Activated T-cell treated with anti-CD3 and anti-CD28 coated beads, Interleukin-2, amount 50 U/mL, for 4 hours (primary cell): ENCODE results near the gene SLC9A8. TPM values are rescaled to one million over a fixed set of nuclear protein-coding genes. Genes with fewer than 3 reads are reported as not detected.
"Not testable (repeated sequence)": the region's sequence is repeated elsewhere in the genome, so short reads cannot be mapped to it uniquely, and the experiment has no call there.

Experiments
- ATAC-seq, 2 donors: fragments of 200-7000 bp; cut with Tn5 transposase; one replicate each; pipeline ENCODE4 v1.10.0; 2021
- DNase-seq: peaks from one replicate; pipeline ENCODE4 v3.0.0-alpha.2; 2020
- H3K27me3 Mint-ChIP-seq: one replicate; pipeline ENCODE4 v1.8.0; 2021; ENCODE audit warnings: low read depth, mixed read lengths
- H3K36me3 Mint-ChIP-seq: one replicate; pipeline ENCODE4 v1.8.0; 2022; ENCODE audit warnings: mixed read lengths; ENCODE audit not compliant: insufficient read depth
- H3K4me1 Mint-ChIP-seq: one replicate; pipeline ENCODE4 v1.8.0; 2021; ENCODE audit warnings: low read depth, mixed read lengths
- H3K4me3 Mint-ChIP-seq: one replicate; pipeline ENCODE4 v1.8.0; 2021; ENCODE audit warnings: mild to moderate bottlenecking, moderate library complexity, mixed read lengths
- H3K9me3 Mint-ChIP-seq: one replicate; pipeline ENCODE4 v1.8.0; 2021; ENCODE audit warnings: mixed read lengths
- total RNA-seq, 3 donors: library from RNA; stranded (reverse); gene quantifications; one replicate each; pipeline ENCODE4 v1.2.1, GENCODE V29; 2021

The SLC9A8 gene, protein sequence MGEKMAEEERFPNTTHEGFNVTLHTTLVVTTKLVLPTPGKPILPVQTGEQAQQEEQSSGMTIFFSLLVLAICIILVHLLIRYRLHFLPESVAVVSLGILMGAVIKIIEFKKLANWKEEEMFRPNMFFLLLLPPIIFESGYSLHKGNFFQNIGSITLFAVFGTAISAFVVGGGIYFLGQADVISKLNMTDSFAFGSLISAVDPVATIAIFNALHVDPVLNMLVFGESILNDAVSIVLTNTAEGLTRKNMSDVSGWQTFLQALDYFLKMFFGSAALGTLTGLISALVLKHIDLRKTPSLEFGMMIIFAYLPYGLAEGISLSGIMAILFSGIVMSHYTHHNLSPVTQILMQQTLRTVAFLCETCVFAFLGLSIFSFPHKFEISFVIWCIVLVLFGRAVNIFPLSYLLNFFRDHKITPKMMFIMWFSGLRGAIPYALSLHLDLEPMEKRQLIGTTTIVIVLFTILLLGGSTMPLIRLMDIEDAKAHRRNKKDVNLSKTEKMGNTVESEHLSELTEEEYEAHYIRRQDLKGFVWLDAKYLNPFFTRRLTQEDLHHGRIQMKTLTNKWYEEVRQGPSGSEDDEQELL
- total RNA-seq, result 10 to 100 TPM; 11.9 to 16.4 (median 13.2) TPM

DNA sequence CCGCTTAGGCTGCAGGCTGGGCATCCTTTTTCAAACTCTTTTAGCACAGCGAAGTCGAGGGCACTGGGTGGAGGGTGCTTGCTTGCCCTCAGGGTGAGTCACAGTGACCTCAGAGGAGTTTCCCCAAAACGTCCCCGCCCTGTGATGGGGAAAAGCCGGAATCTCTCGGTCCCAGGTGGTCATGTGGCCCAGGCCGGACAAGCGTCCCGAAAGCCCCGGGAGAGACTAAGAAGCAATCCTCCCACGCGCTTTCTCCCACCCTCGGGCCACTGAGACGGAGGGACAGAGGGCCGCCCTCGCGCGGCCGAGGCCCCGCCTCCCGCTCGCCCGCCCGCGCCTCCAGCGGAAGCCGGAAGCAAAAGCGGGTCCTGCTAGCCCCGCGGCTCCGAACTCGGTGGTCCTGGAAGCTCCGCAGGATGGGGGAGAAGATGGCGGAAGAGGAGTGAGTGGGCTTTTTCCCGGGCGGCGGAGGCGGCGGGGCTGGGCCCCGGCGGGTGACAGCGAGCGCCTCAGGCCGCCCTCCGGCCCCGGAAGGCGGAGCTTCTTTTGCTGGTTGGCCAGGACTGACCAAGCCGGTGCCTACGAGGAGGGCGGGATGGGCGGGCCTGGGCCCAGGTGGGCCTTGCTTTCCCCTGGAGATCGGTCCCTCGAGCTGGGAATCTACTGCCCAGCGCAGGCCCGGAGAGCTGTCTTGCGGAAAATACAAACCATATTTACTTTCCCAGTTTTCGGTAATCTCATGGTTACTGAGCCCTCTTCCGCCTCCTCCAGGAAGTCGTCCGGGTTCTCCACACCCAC is at the start of gene SLC9A8:
TSS of gene SLC9A8 (plus strand) at position 322 of the 798 bp plus-strand sequence. CDS start at position 417, 95 bp downstream.
- ATAC-seq, result peak; percentile 93 to 94
- Mint-ChIP-seq H3K4me3 (peak within 1 kb of the TSS; percentile 93), H3K27me3 (no peaks in the 10 kb centered on the region), H3K4me1 (peaks cover 35% of the 10 kb centered on the region), H3K9me3 (no peaks in the 10 kb centered on the region), H3K36me3 (peaks cover 16% of the 10 kb centered on the region)
- peak; percentile 79 for DNase-seq

DNA sequence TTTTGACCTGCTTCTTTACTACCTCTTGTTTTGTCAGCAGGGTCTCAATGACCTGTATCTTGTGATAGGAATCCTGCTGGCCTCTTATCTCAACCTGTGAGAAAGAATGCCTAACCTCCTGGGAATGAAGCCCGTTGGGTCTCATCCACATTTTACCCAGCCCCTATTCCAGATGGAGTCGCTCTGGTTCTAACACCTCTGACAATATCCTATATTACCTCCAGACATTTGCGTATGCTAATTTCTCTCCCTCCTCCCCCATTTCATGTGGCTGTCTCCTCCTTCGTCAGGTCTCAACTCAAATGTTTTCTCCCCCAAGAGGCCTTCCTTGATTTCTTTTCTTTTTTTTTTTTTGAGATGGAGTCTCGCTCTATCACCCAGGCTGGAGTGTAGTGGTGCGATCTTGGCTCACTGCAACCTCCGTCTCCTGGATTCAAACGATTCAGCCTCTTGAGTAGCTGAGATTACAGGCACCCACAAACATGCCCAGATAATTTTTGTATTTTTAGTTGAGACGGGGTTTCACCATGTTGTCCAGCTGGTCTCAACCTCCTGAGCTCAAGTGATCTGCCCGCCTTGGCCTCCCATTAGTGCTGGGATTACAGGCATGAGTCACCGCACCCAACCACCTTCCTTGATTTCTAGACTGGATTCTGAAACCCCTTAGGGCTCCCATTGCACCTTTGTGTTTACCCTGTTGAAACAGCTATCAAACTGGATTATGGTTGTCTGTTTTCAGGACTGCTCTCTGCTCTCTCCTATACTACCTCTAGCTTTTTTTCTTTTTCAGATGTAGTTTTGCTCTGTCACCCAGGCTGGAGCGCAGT is 49.5 kb upstream of the SLC9A8 start:
- peaks cover 31% of the 10 kb centered on the region for H3K27me3 Mint-ChIP-seq
- H3K36me3 Mint-ChIP-seq, result no peaks in the 10 kb centered on the region
- ATAC-seq (no peak), DNase-seq (no peak)
- peaks cover 8% of the 10 kb centered on the region for H3K4me1 Mint-ChIP-seq
- H3K9me3 Mint-ChIP-seq, result no peaks in the 10 kb centered on the region
- H3K4me3 Mint-ChIP-seq, result no peak overlapping the region

DNA sequence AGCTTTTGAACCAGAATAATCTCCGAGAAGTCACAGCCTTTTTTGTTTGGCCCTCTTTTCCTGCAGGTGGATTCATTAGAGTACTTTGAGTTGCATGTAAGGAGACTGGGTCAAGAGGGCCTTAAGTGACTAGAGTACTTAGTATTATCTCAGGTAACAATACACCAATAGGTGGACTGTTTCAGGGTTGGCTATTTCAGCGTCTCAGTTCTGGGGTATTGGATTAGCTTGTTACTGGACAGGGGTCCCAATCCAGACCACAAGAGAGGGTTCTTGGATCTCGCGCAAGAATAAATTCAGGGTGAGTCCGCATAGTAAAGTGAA is 47.3 kb upstream of the SLC9A8 start:
- H3K4me3 Mint-ChIP-seq, result no peak overlapping the region
- no peaks in the 10 kb centered on the region for H3K36me3 Mint-ChIP-seq
- peaks cover 24% of the 10 kb centered on the region for H3K4me1 Mint-ChIP-seq
- ATAC-seq (no peak), DNase-seq (no peak)
- H3K27me3 Mint-ChIP-seq, result peaks cover 37% of the 10 kb centered on the region
- H3K9me3 Mint-ChIP-seq, result no peaks in the 10 kb centered on the region

DNA sequence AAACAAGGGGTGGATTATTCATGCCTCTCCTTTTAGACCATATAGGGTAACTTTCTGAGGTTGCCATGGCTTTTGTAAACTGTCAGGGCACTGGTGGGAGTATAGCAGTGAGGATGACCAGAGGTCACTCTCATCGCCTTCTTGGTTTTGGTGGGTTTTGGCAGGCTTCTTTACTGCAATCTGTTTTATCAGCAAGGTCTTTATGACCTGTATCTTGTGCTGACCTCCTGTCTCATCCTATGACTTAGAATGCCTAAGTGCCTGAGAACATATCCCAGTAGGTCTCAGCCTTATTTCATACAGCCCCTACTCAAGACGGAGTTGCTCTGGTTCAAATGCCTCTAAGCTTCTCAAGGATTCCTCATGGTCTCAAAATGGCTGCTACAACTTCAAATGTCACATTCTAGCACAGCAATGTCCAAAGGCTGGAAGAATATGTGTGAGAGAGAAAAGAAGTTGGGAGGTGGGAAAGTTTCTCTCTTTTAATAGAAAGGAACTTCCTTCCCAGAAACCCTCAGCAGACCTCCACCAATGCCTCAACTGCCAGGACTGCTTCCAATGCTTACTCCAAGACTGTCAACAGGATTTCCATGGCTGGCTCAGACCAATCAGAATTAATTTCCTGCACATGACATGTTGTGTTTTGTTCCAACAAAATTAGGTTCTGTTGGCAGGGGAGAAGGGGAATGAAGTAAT is 46.6 kb upstream of the SLC9A8 start:
- no peak for ATAC-seq
- Mint-ChIP-seq H3K36me3 (no peaks in the 10 kb centered on the region), H3K4me1 (peaks cover 24% of the 10 kb centered on the region), H3K4me3 (no peak overlapping the region), H3K9me3 (no peaks in the 10 kb centered on the region), H3K27me3 (peaks cover 41% of the 10 kb centered on the region)
- DNase-seq, result no peak

DNA sequence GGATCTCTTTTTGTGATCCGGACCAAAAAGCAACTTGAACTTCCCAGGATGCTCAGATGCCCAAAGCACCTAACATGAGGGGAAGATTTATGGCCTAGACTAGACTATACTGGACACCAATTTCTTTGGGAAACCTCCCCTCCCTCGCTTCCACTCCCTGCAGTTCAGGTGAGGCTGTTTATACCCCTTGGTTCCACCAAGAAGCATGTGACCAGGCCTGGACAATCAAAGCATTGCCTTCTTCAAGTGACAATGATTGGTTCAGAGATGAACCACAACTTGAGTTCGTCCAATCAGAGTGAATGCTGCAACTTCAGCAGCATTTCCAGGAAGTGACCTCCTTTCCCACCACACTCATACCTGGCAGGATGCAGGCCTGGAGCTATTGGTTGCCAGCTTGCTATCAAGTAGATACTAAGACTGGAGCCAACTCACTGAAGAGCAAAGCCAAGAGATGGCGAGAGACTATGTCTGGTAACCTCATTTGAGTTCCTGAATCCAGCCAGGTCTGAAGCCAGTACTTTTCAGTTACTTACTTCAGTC is 45.6 kb upstream of the SLC9A8 start:
- Mint-ChIP-seq H3K9me3 (no peaks in the 10 kb centered on the region), H3K27me3 (peaks cover 42% of the 10 kb centered on the region), H3K36me3 (no peaks in the 10 kb centered on the region), H3K4me1 (peaks cover 24% of the 10 kb centered on the region), H3K4me3 (no peak overlapping the region)
- DNase-seq (no peak), ATAC-seq (no peak)

DNA sequence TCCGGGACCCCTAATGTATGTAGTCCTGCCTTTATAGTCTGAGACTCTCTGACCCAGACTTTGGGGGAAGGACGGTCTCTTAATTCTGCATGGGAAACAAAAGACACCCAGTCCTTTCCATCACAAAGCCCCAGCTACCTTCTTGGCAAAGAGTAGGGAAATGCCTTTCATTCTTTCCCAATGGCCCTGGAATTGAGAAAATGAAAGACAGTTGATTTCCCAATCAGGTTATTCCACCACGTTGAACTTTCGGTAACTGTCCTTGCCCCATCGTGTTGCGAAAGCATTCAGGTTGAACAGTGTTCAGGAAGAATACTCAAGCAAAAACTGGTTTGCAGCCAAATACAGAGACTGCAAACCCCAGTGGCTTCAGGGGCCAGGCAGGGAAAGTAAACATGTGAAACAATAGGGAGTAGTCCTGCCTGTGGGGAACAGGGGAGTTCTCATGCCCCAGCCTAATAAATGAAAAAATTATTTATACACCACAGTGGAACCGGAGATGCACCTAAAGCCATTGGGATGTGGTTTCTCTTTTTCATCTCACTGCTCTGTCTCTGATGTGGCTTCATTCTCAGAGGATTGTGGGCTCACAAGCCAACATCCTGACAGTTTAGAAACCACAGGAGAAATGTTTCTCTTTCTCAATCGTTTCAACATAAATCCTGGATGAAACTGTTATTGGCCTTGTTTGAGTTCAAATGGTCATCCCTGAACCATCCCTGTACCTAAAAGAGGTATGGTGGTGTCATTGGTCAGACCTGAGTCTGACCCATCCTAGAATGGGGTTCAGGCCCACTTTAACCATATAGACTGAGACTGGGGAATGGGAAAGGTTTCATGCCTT is 44.2 kb upstream of the SLC9A8 start:
- peaks cover 42% of the 10 kb centered on the region for H3K27me3 Mint-ChIP-seq
- no peaks in the 10 kb centered on the region for H3K36me3 Mint-ChIP-seq
- DNase-seq (no peak), ATAC-seq (peak; percentile 66 to 77)
- H3K4me3 Mint-ChIP-seq, result no peak overlapping the region
- H3K4me1 Mint-ChIP-seq, result peaks cover 24% of the 10 kb centered on the region
- no peaks in the 10 kb centered on the region for H3K9me3 Mint-ChIP-seq

DNA sequence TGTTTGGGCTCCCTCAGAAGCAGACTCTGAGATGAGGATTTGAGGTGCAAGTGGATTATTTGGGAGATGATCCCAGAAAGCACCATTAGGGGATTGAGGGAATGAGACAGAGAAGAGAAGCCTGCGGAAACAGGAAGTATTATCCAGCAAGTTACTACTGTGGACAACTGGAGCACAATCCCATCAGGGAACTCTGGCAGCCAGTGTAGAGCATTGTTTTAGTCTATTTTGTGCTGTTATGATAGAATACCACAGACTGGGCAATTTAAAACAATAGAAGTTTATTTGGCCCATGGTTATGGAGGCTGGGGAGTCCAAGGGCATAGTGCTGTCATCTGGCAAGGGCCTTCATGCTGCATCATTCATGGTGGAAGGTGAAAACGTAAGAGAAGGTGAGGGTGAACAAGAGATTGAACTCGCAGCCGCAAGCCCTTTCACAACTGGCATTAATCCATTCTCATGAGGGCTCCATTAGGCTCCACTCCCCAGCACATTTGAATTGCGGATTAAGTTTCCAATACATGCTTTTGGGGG is 43.5 kb upstream of the SLC9A8 start:
- peaks cover 24% of the 10 kb centered on the region for H3K4me1 Mint-ChIP-seq
- DNase-seq (no peak), ATAC-seq (no peak)
- H3K4me3 Mint-ChIP-seq, result no peak overlapping the region
- no peaks in the 10 kb centered on the region for H3K9me3 Mint-ChIP-seq
- H3K36me3 Mint-ChIP-seq, result no peaks in the 10 kb centered on the region
- peaks cover 39% of the 10 kb centered on the region for H3K27me3 Mint-ChIP-seq

DNA sequence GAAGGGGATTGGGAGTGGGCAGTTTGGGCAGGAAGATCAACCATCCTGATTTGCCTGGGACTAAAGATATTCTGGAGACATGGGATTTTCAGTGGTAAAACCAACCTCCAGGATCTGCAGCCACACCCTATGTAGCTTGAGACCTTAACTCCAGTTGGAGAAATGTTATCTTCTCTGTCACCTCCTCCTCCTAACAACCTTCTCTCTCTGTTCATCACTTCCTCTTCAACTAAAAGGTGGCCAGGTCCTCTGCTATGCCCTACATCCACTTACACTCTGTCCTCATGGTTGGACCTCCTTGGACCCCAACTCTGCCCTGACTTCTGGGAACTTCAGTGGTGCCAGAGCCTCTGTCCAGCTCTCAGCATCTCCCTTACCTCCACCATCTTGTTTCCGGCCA is 42.0 kb upstream of the SLC9A8 start:
- H3K9me3 Mint-ChIP-seq, result no peaks in the 10 kb centered on the region
- H3K4me1 Mint-ChIP-seq, result peaks cover 29% of the 10 kb centered on the region
- no peak overlapping the region for H3K4me3 Mint-ChIP-seq
- ATAC-seq, result no peak
- DNase-seq, result no peak
- no peaks in the 10 kb centered on the region for H3K36me3 Mint-ChIP-seq
- peaks cover 30% of the 10 kb centered on the region for H3K27me3 Mint-ChIP-seq

DNA sequence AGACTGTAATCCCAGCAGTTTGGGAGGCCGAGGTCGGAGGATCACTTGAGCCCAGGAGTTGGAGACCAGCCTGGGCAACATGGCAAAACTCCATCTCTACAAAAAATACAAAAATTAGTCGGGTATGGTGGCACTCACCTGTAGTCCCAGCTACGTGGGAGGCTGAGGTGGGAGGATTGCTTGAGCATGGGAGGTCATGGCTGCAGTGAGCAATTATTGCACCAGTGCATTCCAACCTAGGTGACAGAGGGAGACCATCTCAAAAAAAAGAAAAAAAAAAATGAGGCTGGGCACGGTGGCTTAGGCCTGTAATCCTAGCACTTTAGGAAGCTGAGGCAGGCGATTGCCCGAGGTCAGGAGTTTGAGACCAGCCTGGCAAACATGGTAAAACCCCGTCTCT is 38.4 kb upstream of the SLC9A8 start:
- H3K9me3 Mint-ChIP-seq, H3K4me3 Mint-ChIP-seq, H3K27me3 Mint-ChIP-seq, DNase-seq, ATAC-seq, H3K36me3 Mint-ChIP-seq: not testable (repeated sequence)
- H3K4me1 Mint-ChIP-seq, result peaks cover 25% of the 10 kb centered on the region

DNA sequence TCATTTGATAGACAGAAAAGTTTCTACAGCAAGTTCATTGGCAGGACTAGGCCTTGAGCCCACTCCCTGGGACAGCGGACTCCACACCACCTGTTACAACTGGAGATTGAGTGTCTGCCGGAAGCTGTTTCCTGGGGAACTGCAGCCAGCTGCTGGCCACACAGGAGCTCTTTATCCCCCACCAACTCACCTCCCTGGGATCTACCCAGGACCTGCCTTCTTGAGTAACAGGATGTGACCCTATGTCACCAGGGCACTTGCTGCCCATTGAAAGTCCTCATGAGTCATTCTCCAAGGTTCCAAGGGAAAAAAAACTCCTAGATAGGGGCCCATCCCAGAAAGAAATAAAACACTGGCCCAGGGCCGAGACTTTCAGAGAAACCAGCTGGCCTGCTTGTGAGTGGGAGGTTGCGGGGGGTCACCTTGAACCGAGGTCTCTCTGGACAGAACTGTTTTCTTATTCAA is 37.4 kb upstream of the SLC9A8 start:
- no peak for DNase-seq
- H3K4me1 Mint-ChIP-seq, result peaks cover 20% of the 10 kb centered on the region
- H3K27me3 Mint-ChIP-seq, result peaks cover 7% of the 10 kb centered on the region
- H3K4me3 Mint-ChIP-seq, result no peak overlapping the region
- ATAC-seq, result no peak
- no peaks in the 10 kb centered on the region for H3K36me3 Mint-ChIP-seq
- H3K9me3 Mint-ChIP-seq, result no peaks in the 10 kb centered on the region

DNA sequence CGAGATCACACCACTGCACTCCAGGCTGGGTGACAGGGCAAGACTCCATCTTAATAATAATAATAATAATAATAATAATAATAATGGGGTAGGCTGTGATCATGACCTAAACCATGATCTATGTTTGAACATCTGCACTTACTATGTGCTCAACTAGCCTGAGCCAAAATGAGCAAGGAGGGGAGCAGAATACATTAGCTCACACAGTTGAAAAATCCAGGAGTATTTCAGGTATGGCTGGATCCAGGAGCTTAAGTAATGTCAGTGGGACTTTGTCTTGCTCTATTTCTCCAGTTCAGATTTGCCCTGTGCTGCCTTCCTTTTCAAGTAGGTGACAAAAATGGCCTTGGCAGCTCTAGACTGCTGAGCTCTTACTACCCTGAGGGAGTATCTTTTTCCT is 32.7 kb upstream of the SLC9A8 start:
- ATAC-seq (no peak), DNase-seq (no peak)
- H3K9me3 Mint-ChIP-seq, result no peaks in the 10 kb centered on the region
- H3K27me3 Mint-ChIP-seq, result peaks cover 2% of the 10 kb centered on the region
- no peak overlapping the region for H3K4me3 Mint-ChIP-seq
- H3K4me1 Mint-ChIP-seq, result peaks cover 23% of the 10 kb centered on the region
- H3K36me3 Mint-ChIP-seq, result no peaks in the 10 kb centered on the region

DNA sequence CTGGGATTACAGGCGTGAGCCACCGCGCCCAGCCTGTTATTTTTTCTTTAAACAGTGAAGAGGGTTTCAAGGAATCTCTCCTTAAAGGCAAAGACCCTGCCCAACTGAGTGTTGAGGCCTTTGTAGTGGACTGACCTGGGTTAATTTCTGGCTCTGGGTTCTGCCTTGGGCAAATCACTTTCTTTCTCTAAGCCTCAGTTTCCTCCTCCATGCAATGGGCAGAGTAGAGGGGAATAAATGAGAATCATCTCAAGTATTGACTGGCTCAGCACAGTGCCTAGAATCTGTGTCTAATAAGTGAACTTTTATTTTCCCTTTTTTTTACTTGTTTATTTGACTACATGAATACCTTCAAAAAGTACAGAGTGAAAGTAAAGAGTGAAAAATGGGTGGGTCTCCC is 31.0 kb upstream of the SLC9A8 start:
- Mint-ChIP-seq H3K27me3 (peaks cover 2% of the 10 kb centered on the region), H3K4me1 (peaks cover 13% of the 10 kb centered on the region), H3K36me3 (no peaks in the 10 kb centered on the region), H3K9me3 (no peaks in the 10 kb centered on the region), H3K4me3 (no peak overlapping the region)
- DNase-seq (no peak), ATAC-seq (no peak)
